Type B pancreatic cell (in vitro differentiated cells): Measurements from ENCODE around the gene SAFB2. TPM values are rescaled to one million over a fixed set of nuclear protein-coding genes. Genes with fewer than 3 reads are reported as not detected.

Source experiments
- DNase-seq: peaks from one replicate; pipeline ENCODE4 v3.0.0; 2021; ENCODE audit warnings: mixed read lengths; ENCODE audit not compliant: unreplicated experiment; ENCODE audit errors: extremely low spot score
- H3K27ac Mint-ChIP-seq: 2 replicates; pipeline ENCODE4 v1.8.0; 2021; ENCODE audit warnings: mild to moderate bottlenecking, mixed read lengths
- H3K27me3 Mint-ChIP-seq: 2 replicates; pipeline ENCODE4 v1.8.0; 2021; ENCODE audit warnings: mixed read lengths
- H3K36me3 Mint-ChIP-seq: 2 replicates; pipeline ENCODE4 v1.8.0; 2021; ENCODE audit warnings: mixed read lengths
- H3K4me1 Mint-ChIP-seq: one replicate; pipeline ENCODE4 v1.8.0; 2021; ENCODE audit warnings: mixed read lengths; ENCODE audit not compliant: unreplicated experiment
- H3K4me3 Mint-ChIP-seq: 2 replicates; pipeline ENCODE4 v1.8.0; 2021; ENCODE audit warnings: mild to moderate bottlenecking, mixed read lengths
- H3K9me3 Mint-ChIP-seq: 2 replicates; pipeline ENCODE4 v1.8.0; 2021; ENCODE audit warnings: mixed read lengths
- CTCF ChIP-seq: fragments of 200-600 bp; sonication (generic); conservative IDR thresholded peaks from 2 replicates; pipeline ENCODE4 v1.5.0; 2021; ENCODE audit warnings: antibody characterized with exemption, mild to moderate bottlenecking
- total RNA-seq: library from RNA; stranded (reverse); gene quantifications from 2 replicates; pipeline ENCODE4 v1.2.1, GENCODE V29; 2021; ENCODE audit warnings: low replicate concordance

The SAFB2 gene
- total RNA-seq, 1 donor from 2014 or later: 93.4 TPM

GRCh38 chr19:5632657-5633056, 10.1 kb upstream of the SAFB2 start:
- peaks cover 17% of the 10 kb centered on the region for H3K4me1 Mint-ChIP-seq
- H3K9me3 Mint-ChIP-seq: no peaks in the 10 kb centered on the region
- DNase-seq: no peak
- no peaks in the 10 kb centered on the region for H3K27me3 Mint-ChIP-seq
- no peak for TF ChIP-seq CTCF
- no peak overlapping the region for H3K4me3 Mint-ChIP-seq
- H3K36me3 Mint-ChIP-seq: peaks cover 23% of the 10 kb centered on the region
- H3K27ac Mint-ChIP-seq: no peak overlapping the region

GRCh38 chr19:5632241-5632612, 9.7 kb upstream of the SAFB2 start:
- DNase-seq: no peak
- no peaks in the 10 kb centered on the region for H3K9me3 Mint-ChIP-seq
- peaks cover 27% of the 10 kb centered on the region for H3K36me3 Mint-ChIP-seq
- no peak for TF ChIP-seq CTCF
- H3K4me1 Mint-ChIP-seq: peaks cover 20% of the 10 kb centered on the region
- H3K4me3 Mint-ChIP-seq: no peak overlapping the region
- no peak overlapping the region for H3K27ac Mint-ChIP-seq
- H3K27me3 Mint-ChIP-seq: no peaks in the 10 kb centered on the region

GRCh38 chr19:5631567-5632240, 9.1 kb upstream of the SAFB2 start:
- no peak for DNase-seq
- TF ChIP-seq CTCF: no peak
- Mint-ChIP-seq H3K36me3 (peaks cover 27% of the 10 kb centered on the region), H3K27me3 (no peaks in the 10 kb centered on the region), H3K27ac (peak overlapping the region; percentile 48), H3K4me1 (peaks cover 21% of the 10 kb centered on the region), H3K4me3 (no peak overlapping the region), H3K9me3 (no peaks in the 10 kb centered on the region)

DNA sequence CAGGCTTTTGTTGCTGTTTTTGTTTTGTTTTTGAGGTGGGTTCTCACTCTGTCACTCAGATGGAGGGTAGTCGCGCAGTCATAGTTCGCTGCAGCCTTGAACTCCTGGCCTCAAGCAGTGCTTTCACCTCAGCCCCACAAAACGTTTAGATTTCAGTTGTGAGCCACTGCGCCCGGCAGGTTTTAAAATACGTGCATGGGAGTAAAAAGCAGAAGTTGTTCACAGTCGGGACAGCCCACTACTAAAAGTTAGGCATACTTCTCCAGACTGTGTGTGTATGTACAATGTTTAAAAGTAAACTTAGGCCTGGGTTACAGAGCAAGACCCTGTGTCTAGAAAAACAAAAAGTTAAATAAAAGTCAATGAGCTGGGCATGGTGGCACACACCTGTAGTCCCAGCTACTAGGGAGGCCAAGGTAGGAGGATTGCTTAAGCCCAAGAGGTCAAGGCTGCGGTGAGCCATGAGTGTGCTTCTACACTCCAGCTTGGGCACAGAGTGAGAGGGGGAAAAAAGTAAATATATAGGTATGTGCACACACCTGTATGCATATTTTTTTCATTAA, 6.4 kb upstream of the SAFB2 start:
- no peak overlapping the region for H3K4me3 Mint-ChIP-seq
- no peak for TF ChIP-seq CTCF
- H3K27ac Mint-ChIP-seq: no peak overlapping the region
- H3K36me3 Mint-ChIP-seq: peaks cover 32% of the 10 kb centered on the region
- H3K9me3 Mint-ChIP-seq: no peaks in the 10 kb centered on the region
- H3K27me3 Mint-ChIP-seq: no peaks in the 10 kb centered on the region
- peaks cover 43% of the 10 kb centered on the region for H3K4me1 Mint-ChIP-seq
- DNase-seq: no peak

- Mint-ChIP-seq H3K4me3 (no peak overlapping the region), H3K36me3 (peaks cover 32% of the 10 kb centered on the region), H3K4me1 (peaks cover 43% of the 10 kb centered on the region), H3K27ac (no peak overlapping the region), H3K27me3 (no peaks in the 10 kb centered on the region), H3K9me3 (no peaks in the 10 kb centered on the region)
- TF ChIP-seq CTCF: no peak
- DNase-seq: no peak
Observed at GRCh38 chr19:5628461-5628860, 5.9 kb upstream of the SAFB2 start.
